Measurements from ENCODE around the gene ZMYND8. TPM values are rescaled to one million over a fixed set of nuclear protein-coding genes. Genes with fewer than 3 reads are reported as not detected.
"Not testable (repeated sequence)": the region's sequence is repeated elsewhere in the genome, so short reads cannot be mapped to it uniquely, and the experiment has no call there.

The ZMYND8 gene
- total RNA-seq, 1 donor, result 18.8 TPM

- Histone ChIP-seq H2AFZ (ENCODE audit: low read length) (no peak overlapping the region), H3K36me3 (ENCODE audit: insufficient read depth, low read length) (peaks cover 47% of the 10 kb centered on the region), H3K4me1 (ENCODE audit: insufficient read depth, low read length) (peaks cover 2% of the 10 kb centered on the region), H3K27me3 (ENCODE audit: insufficient read depth, low read length) (no peaks in the 10 kb centered on the region), H3K27ac (ENCODE audit: low read depth, low read length) (no peak overlapping the region), H3K9me3 (ENCODE audit: low read depth, low read length) (no peaks in the 10 kb centered on the region), H3K79me2 (ENCODE audit: insufficient read depth, low read length) (peaks cover 28% of the 10 kb centered on the region), H3K4me3 (ENCODE audit: insufficient read depth, low read length) (no peak overlapping the region), H3K4me2 (ENCODE audit: insufficient read depth, low read length) (no peak overlapping the region), H4K20me1 (ENCODE audit: insufficient read depth, low read length) (no peaks in the 10 kb centered on the region)
- DNase-seq (ENCODE audit: insufficient read length, low spot score, missing footprints), result no peak
- TF ChIP-seq CTCF (IDR thresholded peaks at IDR 0.05; ENCODE audit: extremely low read depth, low read depth, low read length), result no peak
Observed at GRCh38 chr20:47243003-47243402, 113.5 kb downstream of the ZMYND8 start.

- TF ChIP-seq CTCF (IDR thresholded peaks at IDR 0.05; ENCODE audit: extremely low read depth, low read depth, low read length), result no peak
- Histone ChIP-seq H3K27ac (ENCODE audit: low read depth, low read length) (no peak overlapping the region), H3K27me3 (ENCODE audit: insufficient read depth, low read length) (no peaks in the 10 kb centered on the region), H3K4me3 (ENCODE audit: insufficient read depth, low read length) (no peak overlapping the region), H2AFZ (ENCODE audit: low read length) (no peak overlapping the region), H4K20me1 (ENCODE audit: insufficient read depth, low read length) (no peaks in the 10 kb centered on the region), H3K79me2 (ENCODE audit: insufficient read depth, low read length) (peaks cover 28% of the 10 kb centered on the region), H3K9me3 (ENCODE audit: low read depth, low read length) (no peaks in the 10 kb centered on the region), H3K4me1 (ENCODE audit: insufficient read depth, low read length) (peaks cover 2% of the 10 kb centered on the region), H3K36me3 (ENCODE audit: insufficient read depth, low read length) (peaks cover 45% of the 10 kb centered on the region), H3K4me2 (ENCODE audit: insufficient read depth, low read length) (no peak overlapping the region)
- no peak for DNase-seq (ENCODE audit: insufficient read length, low spot score, missing footprints)
Observed at GRCh38 chr20:47241345-47241781, 115.1 kb downstream of the ZMYND8 start.

GRCh38 chr20:47240096-47240495 is 116.4 kb downstream of the ZMYND8 start:
- not testable (repeated sequence) for H3K4me1 ChIP-seq (ENCODE audit: insufficient read depth, low read length); H3K27ac ChIP-seq (ENCODE audit: low read depth, low read length); H3K4me3 ChIP-seq (ENCODE audit: insufficient read depth, low read length); H3K4me2 ChIP-seq (ENCODE audit: insufficient read depth, low read length); H3K9me3 ChIP-seq (ENCODE audit: low read depth, low read length); DNase-seq (ENCODE audit: insufficient read length, low spot score, missing footprints); H2AFZ ChIP-seq (ENCODE audit: low read length); H3K27me3 ChIP-seq (ENCODE audit: insufficient read depth, low read length); H4K20me1 ChIP-seq (ENCODE audit: insufficient read depth, low read length)
- peaks cover 46% of the 10 kb centered on the region for H3K36me3 ChIP-seq (ENCODE audit: insufficient read depth, low read length)
- peaks cover 26% of the 10 kb centered on the region for H3K79me2 ChIP-seq (ENCODE audit: insufficient read depth, low read length)

- peaks cover 2% of the 10 kb centered on the region for H3K4me1 ChIP-seq (ENCODE audit: insufficient read depth, low read length)
- H3K27ac ChIP-seq (ENCODE audit: low read depth, low read length), result no peak overlapping the region
- DNase-seq (ENCODE audit: insufficient read length, low spot score, missing footprints), result no peak
- no peak overlapping the region for H2AFZ ChIP-seq (ENCODE audit: low read length)
- H4K20me1 ChIP-seq (ENCODE audit: insufficient read depth, low read length), result no peaks in the 10 kb centered on the region
- H3K4me2 ChIP-seq (ENCODE audit: insufficient read depth, low read length), result no peak overlapping the region
- no peak for TF ChIP-seq CTCF (IDR thresholded peaks at IDR 0.05; ENCODE audit: extremely low read depth, low read depth, low read length)
- H3K27me3 ChIP-seq (ENCODE audit: insufficient read depth, low read length), result no peaks in the 10 kb centered on the region
- H3K4me3 ChIP-seq (ENCODE audit: insufficient read depth, low read length), result no peak overlapping the region
- H3K79me2 ChIP-seq (ENCODE audit: insufficient read depth, low read length), result peaks cover 26% of the 10 kb centered on the region
- H3K9me3 ChIP-seq (ENCODE audit: low read depth, low read length), result no peaks in the 10 kb centered on the region
- H3K36me3 ChIP-seq (ENCODE audit: insufficient read depth, low read length), result peaks cover 46% of the 10 kb centered on the region
Observed at GRCh38 chr20:47239719-47240067, 116.8 kb downstream of the ZMYND8 start.
